WTC11 (cell line): ENCODE measurements around the gene C1orf115. TPM values are rescaled to one million over a fixed set of nuclear protein-coding genes. Genes with fewer than 3 reads are reported as not detected.

Experiments used
- ATAC-seq: fragments of 200-7000 bp; cut with Tn5 transposase; 2 replicates; pipeline ENCODE4 v1.10.0; 2021; ENCODE audit warnings: mild to moderate bottlenecking, moderate library complexity
- CTCF ChIA-PET: fragments of 300-600 bp; sonication (Branson Sonifier 250); formaldehyde crosslinking; loops from one replicate; lab custom pipeline; 2021; ENCODE audit warnings: antibody characterized with exemption; lab: Charles Lee
- POLR2A ChIA-PET: fragments of 350-600 bp; sonication (Branson Sonifier 250); formaldehyde crosslinking; loops from one replicate; lab custom pipeline; 2021; ENCODE audit warnings: antibody characterized with exemption; lab: Charles Lee
- DNase-seq: peaks from one replicate; pipeline ENCODE4 v3.0.0; 2021; ENCODE audit warnings: low spot score
- H3K27ac Mint-ChIP-seq: 2 replicates; pipeline ENCODE4 v1.8.0; 2021; ENCODE audit warnings: mixed read lengths
- H3K27me3 Mint-ChIP-seq: 2 replicates; pipeline ENCODE4 v1.8.0; 2021; ENCODE audit warnings: low read depth, mild to moderate bottlenecking, moderate library complexity, mixed read lengths
- H3K36me3 Mint-ChIP-seq: 2 replicates; pipeline ENCODE4 v1.8.0; 2021; ENCODE audit warnings: mixed read lengths
- H3K4me1 Mint-ChIP-seq: 2 replicates; pipeline ENCODE4 v1.8.0; 2022; ENCODE audit warnings: mixed read lengths
- H3K4me3 Mint-ChIP-seq: 2 replicates; pipeline ENCODE4 v1.8.0; 2021; ENCODE audit warnings: mild to moderate bottlenecking, moderate library complexity, mixed read lengths
- H3K9me3 Mint-ChIP-seq: 2 replicates; pipeline ENCODE4 v1.8.0; 2021; ENCODE audit warnings: mixed read lengths
- AFF4 ChIP-seq: sonication (generic); formaldehyde crosslinking; IDR thresholded peaks from 2 replicates; pipeline ENCODE4 v1.8.1; 2023; ENCODE audit warnings: mild to moderate bottlenecking, missing genetic modification reagents, borderline replicate concordance
- AR ChIP-seq: fragments of 250-450 bp; sonication (Bioruptor Pico); IDR thresholded peaks from 2 replicates; pipeline ENCODE4 v1.9.0; 2021; ENCODE audit warnings: mild to moderate bottlenecking
- CDX4 ChIP-seq: fragments of 250-450 bp; sonication (Bioruptor Pico); IDR thresholded peaks from 2 replicates; pipeline ENCODE4 v1.9.0; 2021; ENCODE audit warnings: moderate library complexity, mild to moderate bottlenecking, inconsistent platforms, borderline replicate concordance
- ERG ChIP-seq: fragments of 250-450 bp; sonication (Bioruptor Pico); IDR thresholded peaks from 2 replicates; pipeline ENCODE4 v1.8.0; 2021; ENCODE audit warnings: mild to moderate bottlenecking
- FOXJ3 ChIP-seq: sonication (generic); formaldehyde crosslinking; IDR thresholded peaks from 2 replicates; pipeline ENCODE4 v1.9.0; 2021; ENCODE audit warnings: missing genetic modification reagents, mild to moderate bottlenecking, borderline replicate concordance
- FOXP1 ChIP-seq: sonication (generic); formaldehyde crosslinking; IDR thresholded peaks from 2 replicates; pipeline ENCODE4 v1.8.0; 2022; ENCODE audit warnings: missing genetic modification reagents, mild to moderate bottlenecking, moderate library complexity, borderline replicate concordance
- GRHL2 ChIP-seq: fragments of 250-450 bp; sonication (Bioruptor Pico); IDR thresholded peaks from 2 replicates; pipeline ENCODE4 v1.8.0; 2022; ENCODE audit warnings: mild to moderate bottlenecking, moderate library complexity; ENCODE audit not compliant: insufficient replicate concordance, severe bottlenecking
- NR1H2 ChIP-seq: sonication (generic); formaldehyde crosslinking; IDR thresholded peaks from 2 replicates; pipeline ENCODE4 v1.9.0; 2021; ENCODE audit warnings: mild to moderate bottlenecking, moderate library complexity, missing genetic modification reagents
- PRDM15 ChIP-seq: sonication (generic); formaldehyde crosslinking; IDR thresholded peaks from 2 replicates; pipeline ENCODE4 v1.8.0; 2022; ENCODE audit warnings: missing genetic modification reagents
- RORB ChIP-seq: fragments of 250-450 bp; sonication (Bioruptor Pico); IDR thresholded peaks from 2 replicates; pipeline ENCODE4 v1.9.0; 2021; ENCODE audit warnings: mild to moderate bottlenecking
- SMAD4 ChIP-seq: sonication (generic); formaldehyde crosslinking; IDR thresholded peaks from 2 replicates; pipeline ENCODE4 v1.8.0; 2022; ENCODE audit warnings: mild to moderate bottlenecking, missing genetic modification reagents
- SOX15 ChIP-seq: fragments of 250-450 bp; sonication (Bioruptor Pico); IDR thresholded peaks from 2 replicates; pipeline ENCODE4 v1.9.0; 2021; ENCODE audit warnings: mild to moderate bottlenecking
- TEAD4 ChIP-seq: sonication (generic); formaldehyde crosslinking; IDR thresholded peaks from 2 replicates; pipeline ENCODE4 v1.8.0; 2022; ENCODE audit warnings: mild to moderate bottlenecking, missing genetic modification reagents
- USF2 ChIP-seq: sonication (generic); formaldehyde crosslinking; IDR thresholded peaks from 2 replicates; pipeline ENCODE4 v1.8.1; 2023; ENCODE audit warnings: mild to moderate bottlenecking, missing genetic modification reagents, moderate library complexity
- ZNF317 ChIP-seq: sonication (generic); formaldehyde crosslinking; IDR thresholded peaks from 2 replicates; pipeline ENCODE4 v1.8.1; 2023; ENCODE audit warnings: low read depth, mild to moderate bottlenecking, moderate library complexity, missing genetic modification reagents, borderline replicate concordance
- ZNF423 ChIP-seq: fragments of 250-450 bp; sonication (Bioruptor Pico); IDR thresholded peaks from 2 replicates; pipeline ENCODE4 v2.1.2; 2022; ENCODE audit warnings: mild to moderate bottlenecking, moderate library complexity
- ZNF671 ChIP-seq: fragments of 250-450 bp; sonication (Bioruptor Pico); IDR thresholded peaks from 2 replicates; pipeline ENCODE4 v1.8.0; 2021; ENCODE audit warnings: mild to moderate bottlenecking
- total RNA-seq: library from RNA; stranded (reverse); gene quantifications from 3 replicates; pipeline ENCODE4 v1.2.3, GENCODE V29; 2021

C1orf115 gene
- total RNA-seq, 1 experiment from 2014 or later = 10.0 TPM

GRCh38 chr1:220702733-220703270 is 12.6 kb downstream of the C1orf115 start:
- peak; percentile 14 for ATAC-seq
- H3K36me3 Mint-ChIP-seq = no peaks in the 10 kb centered on the region
- CTCF ChIA-PET = interaction anchor here (0.6 to 4.9 kb wide), 8 partner anchors 9 to 422 kb away, joined by 3 to 34 read pairs (median 4); no protein-coding TSS in a partner anchor
- no peak for TF ChIP-seq TEAD4 (CRISPR knock-in tag)
- peak; percentile 72; the same call in 1 of the 2 replicates for TF ChIP-seq ZNF317 (CRISPR knock-in tag)
- TF ChIP-seq, all 79 proteins: peak for 1
- no peaks in the 10 kb centered on the region; the same call in 1 of the 2 replicates for H3K27me3 Mint-ChIP-seq
- H3K4me3 Mint-ChIP-seq = no peak overlapping the region
- no peak overlapping the region for H3K27ac Mint-ChIP-seq
- DNase-seq = no peak
- no peaks in the 10 kb centered on the region for H3K9me3 Mint-ChIP-seq
- POLR2A ChIA-PET = interaction anchor here (0.7 kb wide), 1 partner anchor 26 kb away, joined by 3 read pairs; no protein-coding TSS in a partner anchor
- H3K4me1 Mint-ChIP-seq = peaks cover 47% of the 10 kb centered on the region

GRCh38 chr1:220703305-220703704 is 13.1 kb downstream of the C1orf115 start:
- Mint-ChIP-seq H3K4me3 (no peak overlapping the region), H3K27me3 (no peaks in the 10 kb centered on the region; the same call in 1 of the 2 replicates), H3K4me1 (peaks cover 47% of the 10 kb centered on the region), H3K36me3 (no peaks in the 10 kb centered on the region), H3K9me3 (no peaks in the 10 kb centered on the region), H3K27ac (no peak overlapping the region)
- POLR2A ChIA-PET = interaction anchor here (0.7 kb wide), 1 partner anchor 25 kb away, joined by 3 read pairs; no protein-coding TSS in a partner anchor
- TF ChIP-seq NR1H2 (CRISPR knock-in tag) = no peak
- TF ChIP-seq ZNF423 (CRISPR knock-in tag) = no peak
- TF ChIP-seq AFF4 (CRISPR knock-in tag) = no peak
- TF ChIP-seq GRHL2 = no peak
- CTCF ChIA-PET = interaction anchor here (0.6 to 4.9 kb wide), 8 partner anchors 10 to 422 kb away, joined by 3 to 34 read pairs (median 4); no protein-coding TSS in a partner anchor
- ATAC-seq (peak; percentile 27), DNase-seq (no peak)

- Mint-ChIP-seq H3K36me3 (no peaks in the 10 kb centered on the region), H3K27ac (no peak overlapping the region), H3K9me3 (no peaks in the 10 kb centered on the region), H3K4me1 (peaks cover 33% of the 10 kb centered on the region), H3K27me3 (no peaks in the 10 kb centered on the region; the same call in 1 of the 2 replicates), H3K4me3 (no peak overlapping the region)
- DNase-seq = no peak
- POLR2A ChIA-PET = no interaction called here
- no peak for ATAC-seq
- CTCF ChIA-PET = interaction anchor here (2.1 to 4.9 kb wide), 2 partner anchors 27 kb away, joined by 8 to 34 read pairs; no protein-coding TSS in a partner anchor
- TF ChIP-seq CDX4 (CRISPR knock-in tag) = no peak
- TF ChIP-seq USF2 (CRISPR knock-in tag) = no peak
- TF ChIP-seq PRDM15 (CRISPR knock-in tag) = no peak
- TF ChIP-seq FOXP1 (CRISPR knock-in tag) = no peak
- TF ChIP-seq SOX15 (CRISPR knock-in tag) = no peak
- no peak for TF ChIP-seq ERG (CRISPR knock-in tag)
- no peak for TF ChIP-seq SMAD4 (CRISPR knock-in tag)
- no peak for TF ChIP-seq NR1H2 (CRISPR knock-in tag)
- TF ChIP-seq FOXJ3 (CRISPR knock-in tag) = no peak
- TF ChIP-seq AR (CRISPR knock-in tag) = no peak
- no peak for TF ChIP-seq ZNF671
- TF ChIP-seq RORB (CRISPR knock-in tag) = no peak
These were observed 15.6 kb downstream of the C1orf115 start for GRCh38 chr1:220705782-220706181.
